Activated T-cell treated with anti-CD3 and anti-CD28 coated beads, Interleukin-2, amount 50 U/mL, for 4 hours (primary cell): Measurements from ENCODE around the gene ZFAND3. TPM values are rescaled to one million over a fixed set of nuclear protein-coding genes. Genes with fewer than 3 reads are reported as not detected.

Experiments
- ATAC-seq, 2 donors: fragments of 200-7000 bp; cut with Tn5 transposase; one replicate each; pipeline ENCODE4 v1.10.0; 2021
- DNase-seq: peaks from one replicate; pipeline ENCODE4 v3.0.0-alpha.2; 2020
- H3K27me3 Mint-ChIP-seq: one replicate; pipeline ENCODE4 v1.8.0; 2021; ENCODE audit warnings: low read depth, mixed read lengths
- H3K36me3 Mint-ChIP-seq: one replicate; pipeline ENCODE4 v1.8.0; 2022; ENCODE audit warnings: mixed read lengths; ENCODE audit not compliant: insufficient read depth
- H3K4me1 Mint-ChIP-seq: one replicate; pipeline ENCODE4 v1.8.0; 2021; ENCODE audit warnings: low read depth, mixed read lengths
- H3K4me3 Mint-ChIP-seq: one replicate; pipeline ENCODE4 v1.8.0; 2021; ENCODE audit warnings: mild to moderate bottlenecking, moderate library complexity, mixed read lengths
- H3K9me3 Mint-ChIP-seq: one replicate; pipeline ENCODE4 v1.8.0; 2021; ENCODE audit warnings: mixed read lengths
- total RNA-seq, 3 donors: library from RNA; stranded (reverse); gene quantifications; one replicate each; pipeline ENCODE4 v1.2.1, GENCODE V29; 2021

ZFAND3 gene
- total RNA-seq, 3 donors from 2014 or later, result 21.5 to 31.4 (median 30.8) TPM

DNA sequence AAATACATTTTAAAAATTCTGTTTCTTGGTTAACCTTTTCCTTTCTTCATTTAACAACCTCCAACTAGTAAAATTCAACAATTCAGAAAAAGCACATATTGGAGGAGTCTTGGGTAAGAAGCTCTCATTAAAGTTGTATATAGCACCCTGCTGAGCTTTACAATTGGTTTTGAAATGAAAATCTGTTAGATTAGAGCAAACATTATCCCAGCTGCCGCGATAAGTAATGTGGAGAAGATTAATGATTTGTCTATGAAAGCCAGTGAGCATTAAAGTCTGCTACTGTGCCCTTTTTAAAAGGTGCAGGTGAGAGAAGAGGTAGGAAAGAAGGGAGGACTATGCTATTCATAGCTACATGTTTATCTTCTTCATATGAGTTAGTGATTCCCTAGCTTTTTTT is 201.5 kb downstream of the ZFAND3 start:
- no peak overlapping the region for H3K4me3 Mint-ChIP-seq
- H3K36me3 Mint-ChIP-seq, result peaks cover 8% of the 10 kb centered on the region
- no peaks in the 10 kb centered on the region for H3K27me3 Mint-ChIP-seq
- peaks cover 35% of the 10 kb centered on the region for H3K4me1 Mint-ChIP-seq
- peaks cover 4% of the 10 kb centered on the region for H3K9me3 Mint-ChIP-seq
- DNase-seq, result no peak
- no peak for ATAC-seq

DNA sequence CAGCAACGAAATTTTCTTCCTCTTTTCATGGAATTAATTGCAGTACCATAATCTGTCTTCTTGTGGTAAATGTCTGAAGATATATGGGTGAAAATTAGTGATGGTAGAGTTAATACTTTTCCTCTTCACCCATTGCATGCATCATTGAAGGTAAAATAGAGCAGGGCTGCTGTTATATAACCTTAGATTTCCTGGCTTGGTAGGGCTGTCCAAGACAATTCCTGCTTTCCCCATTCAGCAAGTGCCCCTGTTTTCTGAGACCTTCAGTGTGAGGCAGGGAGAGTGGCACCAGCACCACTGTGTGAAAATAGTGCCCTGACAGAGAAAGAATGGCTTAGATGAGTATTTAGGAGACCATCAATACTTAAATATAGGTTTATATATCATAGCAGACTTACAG is 202.0 kb downstream of the ZFAND3 start:
- ATAC-seq (no peak), DNase-seq (no peak)
- H3K4me1 Mint-ChIP-seq, result peaks cover 37% of the 10 kb centered on the region
- H3K36me3 Mint-ChIP-seq, result peaks cover 8% of the 10 kb centered on the region
- H3K9me3 Mint-ChIP-seq, result peaks cover 4% of the 10 kb centered on the region
- H3K4me3 Mint-ChIP-seq, result no peak overlapping the region
- H3K27me3 Mint-ChIP-seq, result no peaks in the 10 kb centered on the region

DNA sequence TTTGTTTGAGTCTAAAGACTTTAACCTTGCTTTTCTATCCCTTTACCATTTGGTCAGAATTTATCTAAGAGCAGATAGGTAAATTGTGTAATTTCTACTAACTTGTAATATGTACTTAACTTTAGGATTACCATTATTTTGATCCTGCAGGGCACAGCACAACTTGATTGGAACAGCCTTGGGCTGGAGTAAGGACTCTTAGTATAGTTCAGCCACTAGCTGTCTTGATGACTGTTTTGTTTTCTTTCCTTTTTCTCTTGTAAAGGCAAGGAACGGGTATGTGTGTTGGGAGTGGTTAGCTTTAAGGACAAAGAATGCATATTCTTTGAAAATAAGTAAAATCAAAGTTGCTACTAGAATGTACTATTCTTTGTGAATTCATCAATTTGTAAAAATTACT is 203.2 kb downstream of the ZFAND3 start:
- H3K36me3 Mint-ChIP-seq, result peaks cover 12% of the 10 kb centered on the region
- ATAC-seq, result no peak
- peaks cover 4% of the 10 kb centered on the region for H3K9me3 Mint-ChIP-seq
- no peaks in the 10 kb centered on the region for H3K27me3 Mint-ChIP-seq
- peaks cover 47% of the 10 kb centered on the region for H3K4me1 Mint-ChIP-seq
- DNase-seq, result no peak
- no peak overlapping the region for H3K4me3 Mint-ChIP-seq

DNA sequence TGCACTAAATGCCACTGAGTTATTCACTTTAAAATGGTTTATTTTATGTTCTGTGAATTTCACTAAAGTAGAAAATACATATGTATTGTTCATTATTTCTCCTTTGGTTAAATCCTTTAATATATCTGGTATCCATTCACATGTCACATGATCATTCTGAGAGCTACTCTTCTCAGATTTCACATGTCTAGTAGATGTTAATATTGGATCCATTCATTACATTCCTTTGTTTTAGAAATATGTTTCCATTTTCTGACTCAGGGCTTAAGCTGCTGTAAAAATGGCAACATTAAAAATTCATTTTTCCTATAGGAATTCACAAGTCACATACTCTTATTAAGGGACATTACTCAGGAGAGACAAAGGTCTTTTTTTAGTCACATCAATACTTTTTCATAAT is 205.4 kb downstream of the ZFAND3 start:
- H3K9me3 Mint-ChIP-seq, result peaks cover 4% of the 10 kb centered on the region
- H3K27me3 Mint-ChIP-seq, result no peaks in the 10 kb centered on the region
- peaks cover 51% of the 10 kb centered on the region for H3K4me1 Mint-ChIP-seq

DNA sequence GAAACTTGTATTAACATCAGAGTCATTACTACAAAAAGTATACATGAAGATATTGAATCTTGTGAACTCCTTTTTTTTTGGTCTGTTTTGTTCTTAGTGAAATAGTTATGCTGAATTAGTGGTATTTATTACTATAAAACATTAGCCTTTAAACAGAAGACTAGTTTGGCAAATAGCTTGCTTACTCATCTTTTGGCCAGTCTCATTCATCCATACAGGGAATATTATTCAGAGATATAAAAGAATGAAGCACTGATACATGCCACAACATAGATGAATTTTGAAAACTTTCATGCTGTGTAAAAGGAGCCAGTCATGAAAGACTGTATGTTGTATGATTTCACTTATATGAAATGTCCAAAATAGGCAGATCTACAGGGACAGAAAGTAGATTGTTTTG is 205.9 kb downstream of the ZFAND3 start:
- no peak overlapping the region for H3K4me3 Mint-ChIP-seq
- ATAC-seq (no peak), DNase-seq (no peak)
- H3K9me3 Mint-ChIP-seq, result peaks cover 8% of the 10 kb centered on the region
- no peaks in the 10 kb centered on the region for H3K27me3 Mint-ChIP-seq
- peaks cover 55% of the 10 kb centered on the region for H3K4me1 Mint-ChIP-seq
- H3K36me3 Mint-ChIP-seq, result peaks cover 15% of the 10 kb centered on the region

More for the DNA sequence above, 205.4 kb downstream of the ZFAND3 start:
- DNase-seq (no peak), ATAC-seq (no peak)
- peaks cover 15% of the 10 kb centered on the region for H3K36me3 Mint-ChIP-seq
- no peak overlapping the region for H3K4me3 Mint-ChIP-seq

- ATAC-seq, result no peak
- DNase-seq, result no peak
- peaks cover 55% of the 10 kb centered on the region for H3K4me1 Mint-ChIP-seq
Measured at GRCh38 chr6:38027685-38028373, 208.3 kb downstream of the ZFAND3 start.

DNA sequence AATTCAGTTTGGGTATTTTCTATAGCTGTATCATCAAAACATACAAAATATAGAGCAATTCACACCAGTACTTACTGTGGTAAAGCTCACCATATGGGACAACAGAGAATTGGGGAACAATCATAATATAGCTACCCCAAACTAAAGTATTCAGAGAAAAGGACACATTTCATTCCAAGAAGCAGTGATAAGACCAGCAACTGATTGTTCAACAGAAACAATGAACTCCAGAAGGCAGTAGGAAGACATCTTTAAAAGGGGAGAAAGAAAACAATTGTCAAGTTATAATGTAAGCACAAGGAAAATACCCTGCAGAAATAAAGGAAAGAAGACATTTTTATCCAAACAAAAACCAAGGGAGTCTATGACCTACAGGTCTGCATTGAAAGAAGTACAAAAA is 210.9 kb downstream of the ZFAND3 start:
- peaks cover 5% of the 10 kb centered on the region for H3K9me3 Mint-ChIP-seq
- H3K4me1 Mint-ChIP-seq, result peaks cover 76% of the 10 kb centered on the region
- ATAC-seq (no peak), DNase-seq (no peak)
- H3K4me3 Mint-ChIP-seq, result no peak overlapping the region
- no peaks in the 10 kb centered on the region for H3K27me3 Mint-ChIP-seq
- peaks cover 7% of the 10 kb centered on the region for H3K36me3 Mint-ChIP-seq

More at GRCh38 chr6:38027685-38028373, 208.3 kb downstream of the ZFAND3 start:
- peaks cover 9% of the 10 kb centered on the region for H3K9me3 Mint-ChIP-seq
- peaks cover 15% of the 10 kb centered on the region for H3K36me3 Mint-ChIP-seq
- H3K27me3 Mint-ChIP-seq, result no peaks in the 10 kb centered on the region
- H3K4me3 Mint-ChIP-seq, result no peak overlapping the region

DNA sequence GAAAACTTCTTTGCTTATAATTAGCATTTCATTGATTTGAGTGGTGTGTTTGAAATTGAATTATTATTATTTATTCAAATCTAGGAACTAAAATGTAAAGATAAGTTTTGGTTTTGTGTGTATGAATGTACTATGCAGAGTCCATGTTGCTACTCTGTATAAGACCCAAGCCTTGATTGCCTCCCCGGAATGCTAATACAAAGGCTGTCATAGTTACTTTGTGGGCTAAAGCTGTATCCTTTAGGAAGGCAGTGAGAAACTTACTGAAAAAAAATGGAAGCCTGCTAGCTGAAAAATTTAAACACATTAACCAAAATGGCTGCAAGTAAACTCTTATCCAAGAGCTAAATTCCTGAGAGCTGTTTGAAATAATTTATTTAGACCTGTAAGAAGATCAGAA is 213.3 kb downstream of the ZFAND3 start:
- no peak overlapping the region for H3K4me3 Mint-ChIP-seq
- H3K9me3 Mint-ChIP-seq, result peaks cover 5% of the 10 kb centered on the region
- ATAC-seq (no peak), DNase-seq (no peak)
- H3K27me3 Mint-ChIP-seq, result no peaks in the 10 kb centered on the region
- H3K36me3 Mint-ChIP-seq, result peaks cover 5% of the 10 kb centered on the region
- H3K4me1 Mint-ChIP-seq, result peaks cover 70% of the 10 kb centered on the region

GRCh38 chr6:38033442-38033982 is 214.0 kb downstream of the ZFAND3 start:
- no peaks in the 10 kb centered on the region for H3K27me3 Mint-ChIP-seq
- ATAC-seq (peak in 1 of 2 donors; percentile 46), DNase-seq (no peak)
- H3K4me1 Mint-ChIP-seq, result peaks cover 65% of the 10 kb centered on the region
- peaks cover 5% of the 10 kb centered on the region for H3K9me3 Mint-ChIP-seq
- H3K36me3 Mint-ChIP-seq, result peaks cover 5% of the 10 kb centered on the region
- H3K4me3 Mint-ChIP-seq, result no peak overlapping the region

- no peak for ATAC-seq
- Mint-ChIP-seq H3K27me3 (no peaks in the 10 kb centered on the region), H3K4me1 (peaks cover 64% of the 10 kb centered on the region), H3K4me3 (no peak overlapping the region), H3K9me3 (peaks cover 5% of the 10 kb centered on the region), H3K36me3 (peaks cover 3% of the 10 kb centered on the region)
- DNase-seq, result no peak
Measured at GRCh38 chr6:38034274-38034914, 214.9 kb downstream of the ZFAND3 start.

- Mint-ChIP-seq H3K27me3 (no peaks in the 10 kb centered on the region), H3K36me3 (peaks cover 2% of the 10 kb centered on the region), H3K9me3 (peaks cover under 1% of the 10 kb centered on the region), H3K4me3 (no peak overlapping the region), H3K4me1 (peaks cover 58% of the 10 kb centered on the region)
- DNase-seq (no peak), ATAC-seq (no peak)
Measured at GRCh38 chr6:38035478-38035877, 216.0 kb downstream of the ZFAND3 start.

GRCh38 chr6:38039502-38039901 is 220.0 kb downstream of the ZFAND3 start:
- no peaks in the 10 kb centered on the region for H3K9me3 Mint-ChIP-seq
- H3K4me1 Mint-ChIP-seq, result peaks cover 29% of the 10 kb centered on the region
- no peaks in the 10 kb centered on the region for H3K27me3 Mint-ChIP-seq
- no peak overlapping the region for H3K4me3 Mint-ChIP-seq
- H3K36me3 Mint-ChIP-seq, result peaks cover 5% of the 10 kb centered on the region
- no peak for ATAC-seq
- DNase-seq, result no peak

DNA sequence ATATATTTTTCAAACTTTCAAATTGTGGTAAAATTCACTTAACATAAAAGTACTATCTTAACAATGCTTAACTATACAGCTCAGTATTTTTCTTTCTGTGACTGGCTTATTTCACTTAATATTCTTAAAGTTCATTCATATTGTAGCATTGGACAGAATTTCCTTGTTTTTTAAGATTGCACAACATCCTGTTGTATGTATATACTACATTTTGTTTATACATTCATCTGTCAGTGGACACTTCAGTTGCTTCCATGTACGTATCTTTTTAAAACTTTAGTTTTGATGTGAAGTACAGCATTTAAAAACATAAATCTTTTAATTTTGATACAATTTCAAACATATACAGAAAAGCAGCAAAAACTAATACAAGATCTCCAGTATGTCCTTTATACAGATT is 220.7 kb downstream of the ZFAND3 start:
- ATAC-seq, result no peak
- peaks cover 6% of the 10 kb centered on the region for H3K36me3 Mint-ChIP-seq
- no peaks in the 10 kb centered on the region for H3K9me3 Mint-ChIP-seq
- DNase-seq, result no peak
- H3K4me1 Mint-ChIP-seq, result peaks cover 23% of the 10 kb centered on the region
- H3K4me3 Mint-ChIP-seq, result no peak overlapping the region
- H3K27me3 Mint-ChIP-seq, result no peaks in the 10 kb centered on the region

- ATAC-seq (no peak), DNase-seq (no peak)
- Mint-ChIP-seq H3K9me3 (no peaks in the 10 kb centered on the region), H3K27me3 (no peaks in the 10 kb centered on the region), H3K4me3 (no peak overlapping the region), H3K36me3 (peaks cover 4% of the 10 kb centered on the region), H3K4me1 (peaks cover 8% of the 10 kb centered on the region)
Measured at GRCh38 chr6:38043259-38043753, 223.8 kb downstream of the ZFAND3 start.
